GM12872 (cell line): ENCODE data around the gene COL8A1.

Source experiments
- CTCF ChIP-seq: IDR thresholded peaks from 3 replicates; pipeline ENCODE4 v1.5.1; 2011; ENCODE audit warnings: low read depth, mild to moderate bottlenecking, low read length, moderate library complexity; ENCODE audit not compliant: insufficient read depth

The COL8A1 gene

GRCh38 chr3:99768808-99769501 is 130.6 kb downstream of the COL8A1 start:
- no peak for TF ChIP-seq CTCF

- TF ChIP-seq CTCF = no peak
Measured at GRCh38 chr3:99772171-99772570, 133.8 kb downstream of the COL8A1 start.

GRCh38 chr3:99772671-99773070 is 134.3 kb downstream of the COL8A1 start:
- TF ChIP-seq CTCF = no peak

- TF ChIP-seq CTCF = no peak
Measured at GRCh38 chr3:99774467-99774866, 136.1 kb downstream of the COL8A1 start.

- TF ChIP-seq CTCF = no peak
Measured at GRCh38 chr3:99776516-99777209, 138.3 kb downstream of the COL8A1 start.

GRCh38 chr3:99777210-99777549 is 138.8 kb downstream of the COL8A1 start:
- TF ChIP-seq CTCF = no peak

- TF ChIP-seq CTCF = no peak
Measured at GRCh38 chr3:99777708-99778107, 139.3 kb downstream of the COL8A1 start.
